Measurements from ENCODE around the gene MAST4. TPM values are rescaled to one million over a fixed set of nuclear protein-coding genes. Genes with fewer than 3 reads are reported as not detected.

The MAST4 gene
- total RNA-seq, 2 donors from 2014 or later, result 11.0 to 11.5 TPM

- Mint-ChIP-seq H3K4me3 (no peak overlapping the region), H3K27me3 (ENCODE audit: insufficient read depth) (peaks cover 5% of the 10 kb centered on the region), H3K9me3 (no peaks in the 10 kb centered on the region), H3K4me1 (peaks cover 54% of the 10 kb centered on the region), H3K36me3 (ENCODE audit: low read depth) (no peaks in the 10 kb centered on the region), H3K27ac (no peak overlapping the region)
- H3K9me3 ChIP-seq (ENCODE audit: control insufficient read depth, low read length), result no peaks in the 10 kb centered on the region
- TF ChIP-seq CTCF (conservative IDR thresholded peaks at IDR 0.05), result no peak
- H3K4me3 ChIP-seq (ENCODE audit: low read length), result no peak overlapping the region
- H3K9ac ChIP-seq (ENCODE audit: extremely low read depth, low read length, poor library complexity, severe bottlenecking), result no peak overlapping the region
- H3K4me1 ChIP-seq (ENCODE audit: control insufficient read depth, insufficient read depth, low read length), result peaks cover 14% of the 10 kb centered on the region
- no peaks in the 10 kb centered on the region for H3K27me3 ChIP-seq (ENCODE audit: control insufficient read depth, insufficient read depth, low read length, poor library complexity, severe bottlenecking)
- 100% methylated on average over 1 of the region's 1 CpG; no CpG with 5 or more reads in 1 of the 2 experiments for whole genome bisulfite sequencing, 2 experiments (ENCODE audit: insufficient coverage in 1 of 2, insufficient read length in 1 of 2)
- no peak for DNase-seq
- H3K27ac ChIP-seq (ENCODE audit: low read depth, low read length), result no peak overlapping the region
- no peaks in the 10 kb centered on the region for H3K36me3 ChIP-seq (ENCODE audit: control insufficient read depth, insufficient read depth, low read length)
Observed at GRCh38 chr5:66903218-66903617, 307.0 kb downstream of the MAST4 start.

GRCh38 chr5:66903709-66904108, 307.5 kb downstream of the MAST4 start:
- Mint-ChIP-seq H3K27ac (no peak overlapping the region), H3K27me3 (ENCODE audit: insufficient read depth) (peaks cover 5% of the 10 kb centered on the region), H3K36me3 (ENCODE audit: low read depth) (no peaks in the 10 kb centered on the region), H3K9me3 (no peaks in the 10 kb centered on the region), H3K4me3 (peak overlapping the region; percentile 8), H3K4me1 (peaks cover 57% of the 10 kb centered on the region)
- no peak for TF ChIP-seq CTCF (conservative IDR thresholded peaks at IDR 0.05)
- Histone ChIP-seq H3K9me3 (ENCODE audit: control insufficient read depth, low read length) (no peaks in the 10 kb centered on the region), H3K27me3 (ENCODE audit: control insufficient read depth, insufficient read depth, low read length, poor library complexity, severe bottlenecking) (no peaks in the 10 kb centered on the region), H3K9ac (ENCODE audit: extremely low read depth, low read length, poor library complexity, severe bottlenecking) (no peak overlapping the region), H3K27ac (ENCODE audit: low read depth, low read length) (no peak overlapping the region), H3K4me1 (ENCODE audit: control insufficient read depth, insufficient read depth, low read length) (peaks cover 10% of the 10 kb centered on the region), H3K4me3 (ENCODE audit: low read length) (no peak overlapping the region), H3K36me3 (ENCODE audit: control insufficient read depth, insufficient read depth, low read length) (no peaks in the 10 kb centered on the region)
- WGBS, 2 experiments (ENCODE audit: insufficient coverage in 1 of 2, insufficient read length in 1 of 2), result 58 to 67% methylated on average over 3 of the region's 3 CpGs
- DNase-seq, result no peak

- H3K4me3 Mint-ChIP-seq, result peak overlapping the region; percentile 8
- DNase-seq, result no peak
- Histone ChIP-seq H3K4me3 (ENCODE audit: low read length) (no peak overlapping the region), H3K27ac (ENCODE audit: low read depth, low read length) (no peak overlapping the region), H3K4me1 (ENCODE audit: control insufficient read depth, insufficient read depth, low read length) (peaks cover 9% of the 10 kb centered on the region), H3K9me3 (ENCODE audit: control insufficient read depth, low read length) (no peaks in the 10 kb centered on the region), H3K36me3 (ENCODE audit: control insufficient read depth, insufficient read depth, low read length) (no peaks in the 10 kb centered on the region), H3K9ac (ENCODE audit: extremely low read depth, low read length, poor library complexity, severe bottlenecking) (no peak overlapping the region), H3K27me3 (ENCODE audit: control insufficient read depth, insufficient read depth, low read length, poor library complexity, severe bottlenecking) (no peaks in the 10 kb centered on the region)
- no peak for TF ChIP-seq CTCF (conservative IDR thresholded peaks at IDR 0.05)
- peaks cover 5% of the 10 kb centered on the region for H3K27me3 Mint-ChIP-seq (ENCODE audit: insufficient read depth)
- H3K27ac Mint-ChIP-seq, result no peak overlapping the region
- 3 to 28% methylated on average over 3 of the region's 3 CpGs for WGBS, 2 experiments (ENCODE audit: insufficient coverage in 1 of 2, insufficient read length in 1 of 2)
- H3K36me3 Mint-ChIP-seq (ENCODE audit: low read depth), result no peaks in the 10 kb centered on the region
- H3K9me3 Mint-ChIP-seq, result no peaks in the 10 kb centered on the region
- peaks cover 57% of the 10 kb centered on the region for H3K4me1 Mint-ChIP-seq
Observed at GRCh38 chr5:66904189-66904588, 308.0 kb downstream of the MAST4 start.

Measured in endodermal cell (in vitro differentiated cells).